HL-60/S4 (cell line): ENCODE results near the gene TOE1.
"Not testable (repeated sequence)": the region's sequence is repeated elsewhere in the genome, so short reads cannot be mapped to it uniquely, and the experiment has no call there.

Experiments used
- in situ Hi-C: fragments of 300-500 bp; cut with MboI; formaldehyde crosslinking; loops from 2 replicates; pipeline ENCODE4 v1.14.3; 2022; ENCODE audit warnings: low sequenced_read_pairs

TOE1 gene

GRCh38 chr1:45351508-45351907 lies 11.5 kb downstream of the TOE1 start:
- in situ Hi-C loops = loop anchor here (10.0 kb wide), 1 partner anchor 223 kb away; no protein-coding TSS in a partner anchor

GRCh38 chr1:45353685-45354084 lies 13.7 kb downstream of the TOE1 start:
- in situ Hi-C loops = loop anchor here (10.0 kb wide), 1 partner anchor 221 kb away; no protein-coding TSS in a partner anchor

- in situ Hi-C loops = loop anchor here (10.0 kb wide), 1 partner anchor 220 kb away; no protein-coding TSS in a partner anchor
Observed at GRCh38 chr1:45354838-45355237, 14.9 kb downstream of the TOE1 start.

GRCh38 chr1:45355683-45356082 lies 15.7 kb downstream of the TOE1 start:
- in situ Hi-C loops = loop anchor here (10.0 kb wide), 1 partner anchor 219 kb away; no protein-coding TSS in a partner anchor

- in situ Hi-C loops = loop anchor here (10.0 kb wide), 1 partner anchor 219 kb away; no protein-coding TSS in a partner anchor
Observed at GRCh38 chr1:45356186-45356585, 16.2 kb downstream of the TOE1 start.

GRCh38 chr1:45359882-45360513 lies 20.0 kb downstream of the TOE1 start:
- in situ Hi-C loops = loop anchor here (5.0 to 10.0 kb wide), 2 partner anchors 132 to 215 kb away; partner anchors contain the start of gene TESK2

GRCh38 chr1:45360981-45361380 lies 21.0 kb downstream of the TOE1 start:
- in situ Hi-C loops = loop anchor here (5.0 kb wide), 1 partner anchor 131 kb away; the partner anchor contains the start of gene TESK2

GRCh38 chr1:45364294-45364693 lies 24.3 kb downstream of the TOE1 start:
- in situ Hi-C loops = loop anchor here (5.0 kb wide), 1 partner anchor 128 kb away; the partner anchor contains the start of gene TESK2

GRCh38 chr1:45365051-45365450 lies 25.1 kb downstream of the TOE1 start:
- in situ Hi-C loops = no loop called here

- in situ Hi-C loops = no loop called here
Observed at GRCh38 chr1:45370575-45370974, 30.6 kb downstream of the TOE1 start.

- in situ Hi-C loops = no loop called here
Observed at GRCh38 chr1:45373573-45373972, 33.6 kb downstream of the TOE1 start.

- in situ Hi-C loops = no loop called here
Observed at GRCh38 chr1:45375104-45376090, 35.4 kb downstream of the TOE1 start.

- in situ Hi-C loops = no loop called here
Observed at GRCh38 chr1:45378184-45378583, 38.2 kb downstream of the TOE1 start.

GRCh38 chr1:45379524-45379923 lies 39.6 kb downstream of the TOE1 start:
- in situ Hi-C loops = no loop called here

GRCh38 chr1:45380125-45380524 lies 40.2 kb downstream of the TOE1 start:
- in situ Hi-C loops = no loop called here

- in situ Hi-C loops = no loop called here
Observed at GRCh38 chr1:45380730-45381129, 40.8 kb downstream of the TOE1 start.

GRCh38 chr1:45381243-45381642 lies 41.3 kb downstream of the TOE1 start:
- in situ Hi-C loops = no loop called here

GRCh38 chr1:45383191-45383590 lies 43.2 kb downstream of the TOE1 start:
- in situ Hi-C loops = no loop called here

- in situ Hi-C loops = not testable (repeated sequence)
Observed at GRCh38 chr1:45384213-45384612, 44.2 kb downstream of the TOE1 start.

- in situ Hi-C loops = no loop called here
Observed at GRCh38 chr1:45385302-45385701, 45.3 kb downstream of the TOE1 start.

GRCh38 chr1:45386219-45386618 lies 46.2 kb downstream of the TOE1 start:
- in situ Hi-C loops = no loop called here
